Stimulated activated CD8-positive, alpha-beta memory T cell treated with anti-CD3 and anti-CD28 coated beads, Interleukin-4, amount 100 ng/mL, for 4 hours (primary cell): ENCODE measurements around the gene DUSP6.

ENCODE experiments used
- DNase-seq, 2 donors: peaks; one replicate each; pipeline ENCODE4 v3.0.0-alpha.2; 2020; ENCODE audit warnings: low read depth in 2 of 2, low spot score in 1 of 2

The DUSP6 gene

GRCh38 chr12:89373763-89374572 is 21.7 kb upstream of the DUSP6 start:
- DNase-seq = no peak

- no peak for DNase-seq
These were observed 20.5 kb upstream of the DUSP6 start for GRCh38 chr12:89372584-89373370.

- DNase-seq = no peak
These were observed 18.5 kb upstream of the DUSP6 start for GRCh38 chr12:89370850-89371249.

GRCh38 chr12:89370421-89370831 is 18.1 kb upstream of the DUSP6 start:
- no peak for DNase-seq

GRCh38 chr12:89369166-89369565 is 16.9 kb upstream of the DUSP6 start:
- DNase-seq = no peak

GRCh38 chr12:89368391-89368790 is 16.1 kb upstream of the DUSP6 start:
- DNase-seq = no peak

GRCh38 chr12:89366676-89367364 is 14.5 kb upstream of the DUSP6 start:
- no peak for DNase-seq

GRCh38 chr12:89364631-89365030 is 12.3 kb upstream of the DUSP6 start:
- no peak for DNase-seq

- DNase-seq = no peak
These were observed 11.8 kb upstream of the DUSP6 start for GRCh38 chr12:89364058-89364457.

GRCh38 chr12:89363582-89363981 is 11.3 kb upstream of the DUSP6 start:
- DNase-seq = no peak

- no peak for DNase-seq
These were observed 10.8 kb upstream of the DUSP6 start for GRCh38 chr12:89363084-89363483.

- DNase-seq = no peak
These were observed 7.3 kb upstream of the DUSP6 start for GRCh38 chr12:89359615-89360014.

GRCh38 chr12:89358805-89359204 is 6.5 kb upstream of the DUSP6 start:
- no peak for DNase-seq

GRCh38 chr12:89357297-89357730 is 5.0 kb upstream of the DUSP6 start:
- no peak for DNase-seq

GRCh38 chr12:89356069-89356665 is 3.9 kb upstream of the DUSP6 start:
- DNase-seq = no peak

GRCh38 chr12:89355243-89356068 is 3.2 kb upstream of the DUSP6 start:
- no peak for DNase-seq

- no peak for DNase-seq
These were observed 2.3 kb upstream of the DUSP6 start for GRCh38 chr12:89354612-89355067.

GRCh38 chr12:89353823-89354611 is 1.7 kb upstream of the DUSP6 start:
- DNase-seq = no peak

GRCh38 chr12:89353188-89353822 is 1.0 kb upstream of the DUSP6 start:
- no peak for DNase-seq
